HG03139 (cell line): ENCODE results near the gene RHBDD1.

Experiments
- ATAC-seq: cut with Tn5 transposase; IDR thresholded peaks from one replicate; pipeline ENCODE4 v1.9.1; 2021; ENCODE audit not compliant: unreplicated experiment

The RHBDD1 gene

GRCh38 chr2:227020416-227020815 lies 184.6 kb downstream of the RHBDD1 start:
- no peak for ATAC-seq

GRCh38 chr2:227022608-227023007 lies 186.8 kb downstream of the RHBDD1 start:
- no peak for ATAC-seq

GRCh38 chr2:227025510-227025909 lies 189.7 kb downstream of the RHBDD1 start:
- ATAC-seq, result no peak

- no peak for ATAC-seq
Observed at GRCh38 chr2:227029426-227030105, 193.7 kb downstream of the RHBDD1 start.

GRCh38 chr2:227030789-227031188 lies 194.9 kb downstream of the RHBDD1 start:
- no peak for ATAC-seq

- no peak for ATAC-seq
Observed at GRCh38 chr2:227031379-227031778, 195.5 kb downstream of the RHBDD1 start.

- ATAC-seq, result peak; percentile 86
Observed at GRCh38 chr2:227033471-227034148, 197.8 kb downstream of the RHBDD1 start.

- ATAC-seq, result no peak
Observed at GRCh38 chr2:227035711-227036367, 200.0 kb downstream of the RHBDD1 start.

- ATAC-seq, result no peak
Observed at GRCh38 chr2:227036527-227036926, 200.7 kb downstream of the RHBDD1 start.

- no peak for ATAC-seq
Observed at GRCh38 chr2:227038550-227039189, 202.8 kb downstream of the RHBDD1 start.

GRCh38 chr2:227043981-227044380 lies 208.1 kb downstream of the RHBDD1 start:
- no peak for ATAC-seq
